GM18858 (cell line): ENCODE data around the gene GTSF1L.

Experiments
- ATAC-seq: cut with Tn5 transposase; IDR thresholded peaks from one replicate; pipeline ENCODE4 v1.9.1; 2021; ENCODE audit not compliant: unreplicated experiment

Gene GTSF1L

DNA sequence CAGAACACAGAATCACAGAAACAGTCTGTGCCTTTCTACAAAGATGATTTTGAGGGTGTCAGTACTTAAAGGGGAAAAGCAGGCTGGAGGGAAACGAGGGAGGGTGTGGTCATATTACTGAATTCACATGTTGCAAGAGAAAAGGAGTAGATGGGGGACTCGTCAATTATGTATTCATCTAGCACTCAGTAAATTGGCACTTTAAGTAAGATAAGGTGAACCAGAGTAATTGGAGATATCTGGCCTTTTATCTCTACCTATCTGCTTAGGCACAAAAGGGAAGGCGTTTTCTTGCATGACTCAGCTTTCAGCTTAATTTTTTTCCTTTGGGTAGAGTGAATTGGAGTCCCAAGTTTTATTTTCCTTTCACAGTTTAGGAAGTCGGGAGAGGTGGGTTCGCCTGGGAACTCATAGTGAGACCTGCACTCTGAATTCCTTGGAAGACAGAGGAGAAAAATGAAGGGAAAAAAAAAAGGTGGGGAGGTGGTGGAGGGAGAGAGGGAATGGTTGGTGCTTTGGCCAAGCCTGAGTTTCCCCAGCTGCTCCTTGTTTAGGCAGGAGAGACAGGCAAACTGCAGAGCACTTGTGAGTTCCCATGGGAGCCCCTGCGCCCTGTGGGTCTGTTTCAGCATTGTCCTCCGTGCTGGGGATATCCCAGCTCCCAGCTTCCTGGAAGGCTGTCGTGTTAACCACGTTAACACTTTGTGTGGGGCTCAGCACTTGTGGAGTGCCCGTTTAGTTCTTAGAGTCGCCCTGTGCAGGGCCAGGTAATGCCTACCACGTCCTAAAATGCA is 19.7 kb upstream of the GTSF1L start:
- ATAC-seq = no peak

DNA sequence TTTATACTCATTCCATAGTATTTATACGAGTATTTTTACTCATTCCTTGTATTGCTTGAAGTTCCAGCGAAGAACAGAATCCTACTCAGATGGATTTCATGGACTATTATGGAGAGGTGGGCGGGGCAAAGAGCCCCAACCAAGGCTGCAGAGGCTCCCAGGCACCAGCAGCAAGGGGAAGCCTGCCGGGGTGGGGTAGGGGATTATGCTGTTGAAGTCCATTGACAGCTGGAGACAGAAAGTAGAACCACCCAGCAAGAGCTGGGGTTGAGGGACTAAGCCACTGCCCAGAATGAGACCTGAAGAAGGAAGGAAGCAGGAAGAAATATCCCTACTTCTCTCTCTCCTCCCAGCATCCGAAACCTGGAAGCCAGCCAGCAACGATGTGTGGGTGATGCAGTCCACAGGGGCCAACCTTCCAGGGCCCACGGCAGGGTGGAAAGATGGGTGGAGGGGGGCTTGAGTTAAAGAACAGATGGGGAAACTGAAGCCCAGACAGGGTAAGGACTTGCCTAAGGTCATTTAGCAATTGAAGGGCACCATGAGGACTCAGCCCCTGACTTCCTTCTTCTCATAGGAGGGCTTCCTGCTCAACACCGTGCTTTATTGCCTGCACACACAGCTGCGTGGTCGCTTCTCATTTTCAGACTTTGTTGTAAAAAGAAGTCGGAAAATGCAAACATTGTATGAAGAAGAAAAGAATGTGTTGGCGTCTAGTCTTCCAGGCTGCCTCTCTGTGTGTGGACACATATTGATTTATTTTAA is 18.3 kb upstream of the GTSF1L start:
- ATAC-seq = no peak

GRCh38 chr20:43744151-43744611 is 17.4 kb upstream of the GTSF1L start:
- no peak for ATAC-seq

DNA sequence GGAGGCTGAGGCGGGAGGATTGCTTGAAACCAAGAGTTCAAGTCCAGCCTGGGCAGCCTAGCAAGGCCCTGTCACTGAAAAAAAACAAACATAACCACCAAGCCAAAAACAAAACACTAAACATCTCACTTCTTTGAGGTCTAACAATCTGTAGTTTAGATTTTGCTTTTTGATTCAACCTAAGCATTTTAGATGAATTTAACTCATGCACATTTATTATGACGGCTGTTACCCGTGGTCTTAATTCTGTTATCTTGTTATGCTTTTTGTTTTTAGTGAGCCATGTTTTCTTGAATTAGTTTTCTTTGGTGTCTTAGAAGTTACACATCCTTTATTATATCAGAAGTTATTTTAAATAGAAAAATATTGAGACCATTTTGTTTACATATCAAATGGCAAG is 13.8 kb upstream of the GTSF1L start:
- ATAC-seq = no peak

DNA sequence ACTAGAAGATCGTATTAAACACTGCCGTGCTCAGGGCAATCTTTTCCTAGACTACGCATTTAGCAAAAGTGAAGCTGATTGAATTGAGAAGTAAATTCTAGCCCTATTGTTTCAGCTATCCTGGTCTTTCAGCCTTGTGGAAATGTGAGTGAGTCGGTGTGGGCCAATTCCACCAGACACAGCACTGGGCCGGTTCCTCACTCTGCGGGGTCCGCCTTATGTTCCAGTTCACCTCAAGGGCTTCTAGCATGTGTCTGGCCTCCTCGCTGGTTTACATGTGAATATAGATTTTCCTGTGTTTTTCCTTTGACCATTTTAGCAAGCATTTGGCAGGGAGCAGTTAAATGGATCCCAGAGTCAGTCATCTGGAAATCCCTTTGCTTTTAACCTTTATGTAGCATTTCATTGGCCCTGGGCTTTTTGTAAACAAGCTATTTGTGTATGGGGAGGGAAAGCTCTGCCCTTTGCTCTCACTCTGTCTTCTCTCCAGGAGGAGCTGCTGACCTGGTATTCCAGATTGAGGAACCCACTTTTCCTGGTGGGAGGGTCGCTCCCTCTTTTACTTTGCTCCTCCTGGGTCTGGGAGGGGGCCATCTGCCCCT is 12.4 kb upstream of the GTSF1L start:
- no peak for ATAC-seq

DNA sequence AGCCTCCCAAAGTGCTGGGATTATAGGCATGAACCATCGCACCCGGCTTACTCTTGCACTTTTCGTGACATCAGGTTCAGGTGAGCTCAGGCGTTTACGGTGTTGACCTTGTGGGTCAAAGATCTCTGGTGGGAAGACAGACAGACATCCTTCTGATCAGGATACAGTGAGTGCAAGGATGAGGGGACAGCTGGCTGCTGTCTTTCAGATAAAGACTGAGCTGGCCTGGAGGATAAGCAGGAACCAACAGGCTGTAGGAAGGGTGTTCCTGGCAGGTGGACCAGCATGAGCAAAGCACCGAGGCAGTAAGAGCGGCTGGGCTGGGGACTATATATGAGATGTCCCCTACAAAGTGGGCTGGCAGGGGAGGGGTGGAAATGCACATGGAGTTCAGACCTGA is 11.1 kb upstream of the GTSF1L start:
- ATAC-seq = no peak

DNA sequence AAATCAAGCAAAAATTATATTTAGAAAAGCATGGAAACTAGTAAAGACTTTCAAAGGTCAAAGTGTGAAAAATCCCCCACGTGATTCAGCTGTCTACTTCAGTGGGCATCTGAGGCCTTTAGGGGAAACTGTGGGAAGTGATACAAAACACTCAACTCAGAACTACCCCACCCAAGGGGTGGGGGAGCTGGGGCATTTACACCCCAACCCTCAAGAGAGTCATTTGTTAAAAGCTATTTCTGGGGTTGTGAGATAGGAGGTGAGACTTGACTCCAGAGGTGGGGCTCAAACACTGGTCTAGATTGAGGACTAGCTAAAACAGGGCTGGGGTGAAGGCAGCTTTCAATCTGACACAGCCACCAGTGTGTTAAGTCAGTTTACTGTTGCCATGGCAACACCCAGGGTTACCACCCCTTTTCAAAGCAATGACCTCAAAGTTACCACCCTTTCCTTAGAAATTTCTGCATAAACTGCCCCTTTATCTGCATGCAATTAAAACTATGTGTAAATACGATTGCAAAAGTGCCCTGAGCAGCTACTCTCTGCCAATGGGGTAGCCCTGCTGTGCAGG is 9.9 kb upstream of the GTSF1L start:
- ATAC-seq = peak; percentile 68

- no peak for ATAC-seq
Observed at GRCh38 chr20:43731927-43732326, 5.1 kb upstream of the GTSF1L start.

GRCh38 chr20:43731469-43731868 is 4.7 kb upstream of the GTSF1L start:
- ATAC-seq = no peak

DNA sequence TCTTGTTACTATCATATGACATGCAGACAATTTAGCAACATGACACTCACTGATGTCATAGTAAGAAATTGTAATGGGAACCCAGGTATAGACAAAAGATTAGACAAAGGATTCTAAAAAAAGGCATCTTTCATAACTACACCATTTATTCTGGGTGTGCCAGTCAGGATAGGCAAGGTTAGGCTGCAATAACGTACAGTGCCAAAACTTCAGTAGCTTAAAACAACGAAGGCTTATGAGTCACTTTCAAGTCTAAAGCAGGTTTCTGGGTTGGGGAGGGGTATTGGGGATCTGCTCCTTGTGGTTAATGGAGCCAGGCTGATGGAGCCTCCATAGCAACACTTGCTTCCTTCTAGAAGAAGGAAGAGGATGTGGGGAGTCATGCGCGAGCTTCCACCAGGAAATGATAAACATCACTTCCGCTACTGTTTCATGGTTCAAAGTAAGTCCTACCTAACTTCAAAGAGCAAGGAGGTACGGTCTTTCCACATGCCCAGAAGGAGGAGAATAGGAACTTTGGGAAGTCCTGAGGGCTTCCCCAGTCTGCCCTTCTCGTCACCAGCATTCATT is 2.0 kb upstream of the GTSF1L start:
- no peak for ATAC-seq

GRCh38 chr20:43727980-43728590 is 1.3 kb upstream of the GTSF1L start:
- no peak for ATAC-seq

DNA sequence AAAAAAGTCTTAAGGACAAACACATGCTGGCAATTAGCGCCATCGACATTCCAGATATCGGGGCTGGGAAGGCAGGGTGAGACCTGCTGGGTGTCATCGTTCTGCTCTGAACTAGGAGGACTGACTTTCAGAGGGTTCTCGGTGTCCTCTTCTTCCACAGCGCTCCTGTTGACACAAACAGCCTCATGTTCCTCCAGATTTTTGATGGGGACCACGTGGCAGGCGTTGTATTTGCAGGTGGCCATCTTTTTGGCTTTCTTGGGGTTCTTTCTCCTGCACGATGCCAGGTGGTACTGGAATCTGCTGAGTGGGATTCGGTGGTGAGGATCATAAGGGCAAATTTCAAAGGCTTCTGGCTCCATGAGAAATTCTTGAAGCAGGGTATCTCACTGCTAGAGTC is 469 bp downstream of the GTSF1L start:
- no peak for ATAC-seq

DNA sequence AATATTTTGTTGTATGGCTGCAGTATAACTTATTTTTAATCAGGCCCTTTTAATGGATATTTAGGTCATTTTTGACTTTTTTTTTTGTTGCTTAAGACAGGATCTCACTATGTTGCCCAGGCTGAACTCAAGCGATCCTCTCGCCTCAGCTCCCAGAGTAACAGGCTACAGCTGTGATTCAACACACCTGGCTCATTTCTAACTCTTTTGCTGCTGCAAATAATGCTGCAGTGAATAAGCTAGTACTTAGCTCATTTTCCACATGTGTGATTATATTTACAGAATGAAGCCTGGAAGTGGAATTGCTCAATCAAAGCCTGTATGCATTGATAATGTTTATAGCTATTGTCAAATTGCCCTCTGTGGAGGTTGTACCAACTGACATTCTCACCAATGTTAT is 1.1 kb downstream of the GTSF1L start:
- ATAC-seq = no peak

GRCh38 chr20:43724383-43724782 is 2.4 kb downstream of the GTSF1L start:
- no peak for ATAC-seq

GRCh38 chr20:43723735-43724134 is 3.1 kb downstream of the GTSF1L start:
- no peak for ATAC-seq

DNA sequence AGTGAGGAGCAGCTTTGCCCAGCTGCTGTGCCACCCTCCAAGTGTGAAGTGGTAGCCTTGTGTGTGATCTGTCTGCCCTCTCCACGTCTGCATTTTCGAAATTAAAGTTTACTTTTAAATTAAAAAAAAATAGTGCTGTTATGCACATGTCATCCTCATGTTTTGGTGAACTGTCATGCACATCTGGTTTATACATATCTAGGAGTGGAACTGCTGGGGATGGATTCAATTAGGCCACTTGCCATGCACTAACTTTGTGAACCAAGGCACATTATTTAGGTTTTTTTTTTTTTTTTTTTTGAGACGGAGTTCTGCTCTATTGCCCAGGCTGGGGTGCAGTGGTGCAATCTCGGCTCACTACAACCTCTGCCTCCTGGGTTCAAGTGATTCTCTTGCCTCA is 3.6 kb downstream of the GTSF1L start:
- ATAC-seq = no peak

DNA sequence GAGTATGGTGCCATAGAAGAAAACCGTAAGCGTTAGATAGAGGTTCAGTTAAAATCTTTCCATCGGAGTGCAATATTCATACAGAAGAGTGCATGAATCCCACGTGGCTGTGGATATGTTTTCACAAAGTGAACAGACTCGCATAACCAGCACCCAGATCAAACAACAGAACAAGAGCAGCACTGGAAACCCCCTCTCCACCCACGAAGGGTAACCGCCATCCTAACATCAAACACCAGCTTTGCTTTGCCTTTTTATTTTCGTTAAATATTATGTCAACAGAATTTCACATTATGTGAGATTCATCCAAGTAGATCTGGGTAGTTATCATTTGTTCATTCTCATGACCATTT is 4.7 kb downstream of the GTSF1L start:
- ATAC-seq = no peak

DNA sequence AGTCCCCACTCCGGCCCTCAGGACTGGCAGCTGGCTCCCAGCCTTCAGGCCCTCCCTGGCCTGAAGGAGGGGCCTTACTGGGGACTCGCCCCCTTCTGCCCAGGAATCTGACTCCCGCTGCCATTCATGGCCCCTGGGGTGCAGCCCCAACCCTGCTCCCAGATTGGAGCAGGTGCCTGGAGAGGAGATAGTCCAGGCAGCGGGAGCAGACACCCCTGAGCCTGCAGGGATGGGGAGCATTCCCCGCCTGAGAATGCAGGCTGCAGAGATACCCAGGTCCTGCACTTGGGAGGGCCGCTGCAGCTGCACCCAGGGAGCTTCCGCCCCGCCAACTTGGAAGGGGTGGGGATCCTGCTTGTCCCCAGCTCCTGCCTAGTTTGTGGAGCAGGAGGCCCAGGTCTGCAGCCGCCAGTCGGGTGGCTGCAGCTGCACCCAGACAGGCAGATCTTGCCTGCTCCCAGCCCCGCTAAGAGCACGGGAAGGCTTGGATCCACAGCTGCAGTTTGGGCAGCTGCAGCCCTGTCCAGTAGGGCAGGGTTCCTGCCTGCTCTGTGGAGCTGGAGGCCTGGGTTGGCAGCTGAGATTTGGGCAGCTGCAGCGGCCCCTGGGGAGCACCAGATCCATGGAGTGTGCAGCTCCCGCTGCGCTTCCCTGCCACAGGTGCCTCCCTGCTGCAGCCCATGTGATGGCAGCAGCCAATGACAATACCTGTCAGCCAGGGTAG is 5.2 kb downstream of the GTSF1L start:
- no peak for ATAC-seq

DNA sequence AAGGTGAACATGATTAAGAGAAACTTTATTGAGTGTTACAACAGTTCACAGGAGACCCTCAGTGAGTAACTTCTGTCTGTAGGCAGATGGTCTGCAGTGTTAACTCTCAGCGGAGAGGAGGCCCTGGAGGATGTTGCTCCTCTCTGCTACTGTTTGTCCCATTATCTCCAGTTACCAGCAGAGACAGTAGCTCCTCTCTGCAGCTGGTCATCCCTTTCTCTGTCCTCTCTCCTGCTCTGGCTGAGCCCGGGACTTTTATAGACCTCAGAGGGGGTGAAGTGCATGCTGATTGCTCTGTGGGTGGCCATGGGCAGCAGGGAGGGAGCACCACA is 5.7 kb downstream of the GTSF1L start:
- no peak for ATAC-seq

DNA sequence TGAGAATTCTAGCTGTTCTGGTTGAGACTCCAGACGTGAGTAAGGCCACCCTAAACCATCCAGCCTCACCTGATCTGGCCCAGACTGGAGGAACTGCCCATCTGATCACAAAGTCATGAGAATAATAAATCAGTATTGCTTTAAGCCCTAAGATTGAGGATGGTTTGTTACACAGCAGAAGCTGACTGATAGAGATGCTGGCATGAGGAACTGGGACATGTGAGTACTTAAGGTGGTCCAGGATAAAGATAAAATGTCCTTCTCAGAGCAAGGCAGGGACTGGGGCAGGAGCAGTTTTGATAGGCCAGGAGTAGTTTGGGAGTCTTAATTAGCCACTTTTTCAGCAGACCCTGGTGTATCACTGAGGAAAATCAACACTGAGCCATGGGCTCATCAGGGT is 6.8 kb downstream of the GTSF1L start:
- no peak for ATAC-seq

DNA sequence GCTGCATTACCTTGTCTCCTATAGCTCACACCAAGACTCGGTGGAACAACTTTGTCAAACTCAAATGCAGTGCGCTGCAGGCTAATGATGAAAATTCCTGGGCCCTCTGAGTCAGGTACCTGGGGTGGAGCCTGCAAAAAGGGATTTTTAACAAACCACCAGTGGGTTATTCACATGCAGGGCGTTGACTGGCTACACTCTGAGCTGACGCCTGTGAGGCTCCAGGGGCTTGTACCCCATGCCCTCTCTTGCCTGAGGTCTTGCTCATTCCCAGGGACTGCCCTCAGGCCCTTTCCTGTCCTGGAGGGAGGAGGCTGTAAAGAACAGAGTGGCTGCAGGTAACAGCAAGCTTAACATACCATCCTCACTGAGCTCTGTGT is 9.2 kb downstream of the GTSF1L start:
- no peak for ATAC-seq
